GM19099 (cell line): ENCODE data around the gene FARS2.

Experiments
- POLR2A ChIP-seq: IDR thresholded peaks from 3 replicates; pipeline ENCODE4 v1.6.1; 2011; ENCODE audit warnings: low read depth; ENCODE audit not compliant: insufficient read length; ENCODE audit errors: extremely low read depth

FARS2 gene

GRCh38 chr6:5241252-5241651, 20.1 kb upstream of the FARS2 start:
- TF ChIP-seq POLR2A, result no peak

DNA sequence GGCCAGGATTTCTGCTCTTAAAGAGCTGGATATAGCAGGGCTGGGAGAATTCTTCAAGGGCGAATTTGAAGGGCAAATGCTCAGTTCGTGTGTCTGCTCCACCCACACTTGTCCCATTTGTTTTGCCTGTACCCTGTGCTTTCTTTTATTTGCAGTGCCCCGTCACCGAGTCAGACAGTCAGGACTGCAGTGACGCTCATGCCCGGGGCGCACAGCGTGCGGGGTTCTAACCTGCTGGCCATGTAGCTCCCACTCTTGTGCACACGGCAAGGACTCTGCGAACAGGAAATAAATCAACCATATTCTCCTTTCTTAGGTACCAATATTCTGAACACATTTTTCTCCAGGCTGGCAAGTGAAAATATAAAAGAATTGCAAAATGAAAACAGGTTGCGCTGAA, 18.2 kb upstream of the FARS2 start:
- TF ChIP-seq POLR2A, result no peak

GRCh38 chr6:5246141-5247097, 14.9 kb upstream of the FARS2 start:
- TF ChIP-seq POLR2A, result no peak

- no peak for TF ChIP-seq POLR2A
These were observed 14.1 kb upstream of the FARS2 start for GRCh38 chr6:5247201-5247600.

DNA sequence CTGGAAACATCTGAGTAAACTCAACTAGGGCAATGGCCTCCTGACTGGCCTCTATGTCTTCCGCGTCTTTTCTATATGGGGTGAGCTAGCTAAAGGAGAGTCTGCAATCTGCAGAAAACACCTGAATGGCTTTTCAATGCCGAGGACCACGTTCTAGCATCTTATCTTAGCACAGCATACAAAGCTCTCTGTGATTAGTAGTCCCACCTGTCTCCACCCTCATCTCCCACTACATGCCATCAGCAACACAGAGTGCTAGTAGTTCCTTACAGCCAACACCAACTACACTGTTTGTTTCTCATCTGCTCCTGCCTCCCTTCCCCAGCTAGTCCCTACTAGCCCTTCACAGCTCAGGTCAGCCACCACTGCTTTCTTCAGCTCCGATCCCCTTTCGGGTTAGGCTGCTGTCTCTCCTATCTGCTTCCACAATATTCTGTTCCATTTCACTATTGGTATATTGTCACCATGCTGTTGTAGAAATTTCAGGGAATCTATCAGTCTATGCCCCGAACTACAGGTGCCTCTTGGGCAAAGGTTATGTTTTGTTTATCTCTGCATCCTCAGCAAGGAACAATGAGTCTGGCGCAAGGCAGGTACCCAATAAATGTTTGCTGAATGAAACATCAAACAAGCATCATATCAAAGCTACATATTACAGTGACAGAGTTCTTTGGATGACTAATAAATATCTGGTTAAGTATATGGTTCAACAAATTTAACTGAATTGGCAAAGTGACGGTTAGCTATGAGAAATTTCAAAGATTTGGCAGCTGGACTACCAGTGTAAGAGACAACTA, 12.8 kb upstream of the FARS2 start:
- no peak for TF ChIP-seq POLR2A

DNA sequence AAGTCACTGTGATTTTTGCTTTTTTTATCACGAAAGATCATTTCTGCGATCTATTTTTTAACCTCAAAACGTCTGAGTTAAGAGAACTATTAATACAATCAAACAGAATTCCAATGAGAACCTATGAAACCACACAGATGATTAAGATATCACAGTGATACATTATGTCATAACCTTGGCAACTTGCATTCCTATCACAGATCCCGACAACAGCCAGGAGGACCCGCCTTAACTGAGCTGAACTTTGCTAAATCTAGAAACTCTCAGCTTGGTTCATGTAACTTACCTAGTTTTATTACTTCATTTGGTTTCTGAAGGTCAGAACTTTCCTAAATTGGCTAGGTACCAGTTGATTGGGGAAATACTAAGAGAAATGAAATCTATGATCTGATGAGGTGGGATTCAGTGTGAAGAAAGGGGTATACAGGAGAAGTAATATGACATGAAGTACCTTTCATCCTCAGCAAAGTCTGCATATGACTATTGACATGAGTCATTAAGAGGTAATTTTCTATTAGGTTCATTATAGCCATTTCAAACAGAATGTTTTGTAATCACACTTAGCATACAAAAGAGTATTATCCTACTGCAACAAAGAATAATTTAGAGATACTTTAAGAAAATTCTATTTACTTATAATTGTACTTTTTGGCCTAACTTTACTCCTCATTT, 11.7 kb upstream of the FARS2 start:
- TF ChIP-seq POLR2A, result no peak

DNA sequence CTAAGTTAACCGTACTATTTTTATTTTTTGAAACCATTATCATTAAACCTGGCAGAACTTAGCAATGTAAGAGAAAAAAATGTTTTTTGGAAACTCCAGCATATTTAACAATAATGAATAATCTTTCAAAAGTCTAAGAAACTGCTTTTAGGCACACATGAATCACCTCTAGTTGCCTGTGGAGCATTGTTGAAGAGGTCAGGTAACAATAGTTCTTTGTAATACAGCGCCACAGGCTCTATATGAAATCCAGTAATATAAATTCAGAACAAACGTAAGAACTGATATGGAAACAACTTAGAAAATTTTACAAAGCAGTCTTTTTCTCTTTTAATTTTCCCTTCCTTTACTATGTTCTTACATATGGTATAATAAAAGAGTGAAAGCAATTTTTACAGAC, 10.9 kb upstream of the FARS2 start:
- no peak for TF ChIP-seq POLR2A

DNA sequence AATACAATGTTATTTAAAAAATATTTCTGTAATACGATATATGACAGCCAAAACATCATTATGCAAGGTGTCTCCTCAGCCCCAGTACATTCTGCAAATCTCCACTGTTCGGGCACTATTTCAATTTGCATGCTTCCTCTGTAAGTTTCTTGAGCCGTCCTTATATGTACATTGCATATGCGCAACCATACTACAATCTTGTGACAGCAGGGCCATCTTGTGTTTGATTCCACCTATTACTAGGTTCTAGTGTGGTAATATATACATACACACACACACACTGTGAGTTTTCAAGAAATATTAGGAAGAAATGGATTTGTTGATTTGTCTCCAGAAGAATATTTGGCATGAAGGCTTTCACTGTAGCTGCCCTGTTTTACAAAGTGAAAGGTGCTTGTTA, 10.4 kb upstream of the FARS2 start:
- TF ChIP-seq POLR2A, result no peak

- TF ChIP-seq POLR2A, result no peak
These were observed 4.4 kb upstream of the FARS2 start for GRCh38 chr6:5256952-5257351.

GRCh38 chr6:5257400-5257799, 3.9 kb upstream of the FARS2 start:
- no peak for TF ChIP-seq POLR2A

DNA sequence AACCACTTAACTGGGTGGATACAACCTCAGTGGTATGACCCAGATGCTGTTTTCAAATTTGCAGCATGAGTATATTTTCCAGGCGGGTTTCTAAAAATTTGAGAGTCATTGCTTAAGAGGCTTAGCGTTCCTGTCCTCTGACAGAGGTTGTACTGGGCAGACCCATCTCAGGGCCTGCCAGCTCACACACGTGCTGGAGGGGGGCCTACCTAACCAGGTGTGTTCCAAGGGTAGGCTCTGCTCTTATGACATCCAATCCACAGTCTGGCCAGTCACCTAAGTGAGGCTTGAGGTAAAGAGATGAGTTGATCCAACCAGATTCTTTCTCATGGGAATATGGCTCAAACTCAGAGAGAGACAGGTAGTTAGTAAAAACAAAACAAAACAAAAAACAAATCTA, 1.9 kb upstream of the FARS2 start:
- TF ChIP-seq POLR2A, result no peak

DNA sequence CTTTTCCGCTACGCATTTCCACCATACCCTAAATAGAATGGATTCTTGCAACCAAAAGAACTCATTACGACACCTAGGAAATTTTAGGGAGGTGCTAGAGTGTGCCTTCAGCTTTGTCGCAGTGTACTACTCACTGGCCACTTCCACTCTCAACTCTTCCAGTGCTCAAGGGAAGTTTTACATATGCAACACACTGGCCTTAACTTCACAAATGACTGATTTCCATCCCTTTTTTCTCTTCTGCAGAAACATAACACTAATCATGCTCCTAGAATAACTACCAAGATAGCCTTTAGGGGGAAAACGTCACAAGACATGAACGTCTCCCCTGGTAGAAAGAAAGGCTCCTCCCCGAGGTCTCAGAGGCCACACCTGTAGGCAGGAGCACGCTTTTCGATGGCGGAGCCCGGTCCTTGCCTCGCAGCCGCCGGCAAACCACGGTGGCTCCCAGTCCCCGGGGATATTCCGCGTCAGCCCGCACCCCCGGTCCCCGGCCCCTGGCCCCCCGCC, 1.1 kb upstream of the FARS2 start:
- no peak for TF ChIP-seq POLR2A

DNA sequence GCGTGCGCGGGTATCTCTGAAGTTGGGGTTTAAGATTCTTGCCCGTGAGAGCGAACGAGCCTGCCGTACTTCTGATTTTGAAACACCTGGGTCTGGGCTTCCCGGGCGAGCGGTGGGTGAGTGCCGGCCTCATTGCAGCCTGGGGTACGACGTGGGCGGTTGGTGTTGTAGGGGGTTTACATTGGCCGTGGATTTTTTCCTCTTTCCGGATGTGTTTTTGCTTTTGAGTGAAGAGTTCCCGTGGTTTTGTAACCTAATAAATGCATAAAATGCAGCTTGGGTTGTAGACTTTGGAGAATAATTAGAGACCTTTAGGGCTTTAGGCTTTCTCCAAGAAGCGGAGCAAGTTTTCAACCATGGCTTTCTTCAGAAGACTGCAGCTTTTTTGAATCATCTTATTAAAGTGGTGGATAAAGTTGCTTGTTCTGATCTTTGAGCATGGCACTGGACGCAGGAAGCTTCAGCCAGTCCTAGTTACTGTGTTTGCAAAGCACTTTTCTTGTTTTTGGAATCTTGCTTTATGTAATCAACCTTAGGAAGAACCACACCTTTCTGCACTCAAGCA, 314 bp downstream of the FARS2 start:
- peak; percentile 50 for TF ChIP-seq POLR2A

- no peak for TF ChIP-seq POLR2A
These were observed 5.1 kb downstream of the FARS2 start for GRCh38 chr6:5266423-5266822.
